ENCODE measurements around the gene NBAS.

NBAS gene

DNA sequence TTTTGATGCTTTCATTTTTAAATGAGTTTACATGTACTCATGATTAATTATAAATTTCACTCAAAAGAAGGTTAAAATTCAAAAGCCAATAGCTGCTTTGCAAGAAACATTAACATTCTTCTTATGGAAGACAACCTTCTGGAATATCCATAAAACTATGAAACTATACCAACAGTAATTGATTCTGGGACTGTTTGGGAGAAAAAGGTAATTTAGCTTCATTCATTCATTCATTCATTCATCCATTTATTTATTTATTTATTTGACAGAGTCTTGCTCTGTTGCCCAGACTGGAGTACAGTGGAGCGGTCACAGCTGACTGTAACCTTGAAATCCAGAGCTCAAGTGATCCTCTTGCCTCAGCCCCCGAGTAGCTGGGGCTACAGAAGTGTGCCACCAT, 110.3 kb downstream of the NBAS start:
- TF ChIP-seq ZNF830 (tag by site-specific recombination; IDR thresholded peaks at IDR 0.05; ENCODE audit: low read depth) (no peak), ZNF544 (tag by site-specific recombination; IDR thresholded peaks at IDR 0.05) (no peak), TCF7L2 (IDR thresholded peaks at IDR 0.05; ENCODE audit: borderline replicate concordance, low read depth, low read length) (no peak), ZFP3 (tag by site-specific recombination; IDR thresholded peaks at IDR 0.05; ENCODE audit: low read depth) (no peak), BCL11B (tag by site-specific recombination; IDR thresholded peaks at IDR 0.05; ENCODE audit: low read depth) (no peak), BCL11A (tag by site-specific recombination; IDR thresholded peaks at IDR 0.05; ENCODE audit: low read depth) (no peak), ZNF23 (tag by site-specific recombination; IDR thresholded peaks at IDR 0.05; ENCODE audit: borderline replicate concordance) (no peak), REPIN1 (tag by site-specific recombination; IDR thresholded peaks at IDR 0.05; ENCODE audit: low read depth) (no peak), ZNF677 (tag by site-specific recombination; IDR thresholded peaks at IDR 0.05) (no peak), ZNF600 (tag by site-specific recombination; IDR thresholded peaks at IDR 0.05) (no peak), ZNF146 (tag by site-specific recombination; IDR thresholded peaks at IDR 0.05) (no peak), ZNF26 (tag by site-specific recombination; IDR thresholded peaks at IDR 0.05) (no peak)
- TF ChIP-seq, protein P1, sequence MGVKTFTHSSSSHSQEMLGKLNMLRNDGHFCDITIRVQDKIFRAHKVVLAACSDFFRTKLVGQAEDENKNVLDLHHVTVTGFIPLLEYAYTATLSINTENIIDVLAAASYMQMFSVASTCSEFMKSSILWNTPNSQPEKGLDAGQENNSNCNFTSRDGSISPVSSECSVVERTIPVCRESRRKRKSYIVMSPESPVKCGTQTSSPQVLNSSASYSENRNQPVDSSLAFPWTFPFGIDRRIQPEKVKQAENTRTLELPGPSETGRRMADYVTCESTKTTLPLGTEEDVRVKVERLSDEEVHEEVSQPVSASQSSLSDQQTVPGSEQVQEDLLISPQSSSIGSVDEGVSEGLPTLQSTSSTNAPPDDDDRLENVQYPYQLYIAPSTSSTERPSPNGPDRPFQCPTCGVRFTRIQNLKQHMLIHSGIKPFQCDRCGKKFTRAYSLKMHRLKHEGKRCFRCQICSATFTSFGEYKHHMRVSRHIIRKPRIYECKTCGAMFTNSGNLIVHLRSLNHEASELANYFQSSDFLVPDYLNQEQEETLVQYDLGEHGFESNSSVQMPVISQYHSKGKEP (tag by site-specific recombination; IDR thresholded peaks at IDR 0.05): no peak
- H3K4me1 ChIP-seq (ENCODE audit: control insufficient read depth, insufficient read depth, low read length): peaks cover 5% of the 10 kb centered on the region; the same call in 1 of the 2 replicates
- H3K36me3 ChIP-seq (ENCODE audit: control insufficient read depth in 2 of 2, insufficient read depth in 1 of 2, low read length in 2 of 2): no peaks in the 10 kb centered on the region
- CTCF ChIA-PET: no interaction called here
- H3K9me3 ChIP-seq (ENCODE audit: control insufficient read depth, insufficient read depth, low read depth, low read length): no peaks in the 10 kb centered on the region
- POLR2A ChIA-PET: no interaction called here
- H3K4me3 ChIP-seq (ENCODE audit: low read depth, low read length): no peak overlapping the region
- no peak overlapping the region for H3K27ac ChIP-seq (ENCODE audit: extremely low read depth, low read depth, low read length)

DNA sequence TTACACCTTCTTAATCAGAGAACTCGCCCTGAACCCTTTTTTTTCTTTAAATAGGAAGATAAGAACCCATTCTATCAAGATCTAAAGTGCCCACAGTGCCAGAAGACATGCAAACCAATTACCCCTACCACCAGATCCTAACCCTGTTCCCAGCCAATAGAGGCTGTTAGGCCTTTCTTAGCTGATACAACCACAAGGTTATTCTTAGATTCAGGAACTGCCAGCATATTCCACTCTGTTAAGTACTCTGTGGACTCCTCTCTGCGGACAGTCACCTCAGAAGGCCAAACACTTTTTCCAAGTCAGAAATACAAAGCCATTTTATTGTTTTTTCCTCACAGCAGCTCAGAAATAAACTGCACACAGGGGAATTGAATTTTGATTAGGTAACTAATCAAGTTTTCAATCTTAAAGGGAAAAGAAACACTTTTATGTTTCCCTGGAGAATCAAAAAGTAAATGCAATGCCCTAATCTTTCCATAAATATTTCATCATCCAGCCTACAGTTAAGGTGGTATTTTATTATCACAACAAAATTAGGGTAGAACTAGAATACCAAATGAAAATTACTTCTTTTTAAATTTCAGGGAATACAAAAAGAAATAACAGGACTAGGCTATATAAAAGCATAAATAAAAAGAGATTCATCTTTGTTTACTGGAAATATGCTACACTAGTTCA, 111.4 kb downstream of the NBAS start:
- no peaks in the 10 kb centered on the region for H3K36me3 ChIP-seq (ENCODE audit: control insufficient read depth in 2 of 2, insufficient read depth in 1 of 2, low read length in 2 of 2)
- no peak overlapping the region for H3K27ac ChIP-seq (ENCODE audit: extremely low read depth, low read depth, low read length)
- no peak overlapping the region for H3K4me3 ChIP-seq (ENCODE audit: low read depth, low read length)
- H3K9me3 ChIP-seq (ENCODE audit: control insufficient read depth, insufficient read depth, low read depth, low read length): no peaks in the 10 kb centered on the region
- H3K4me1 ChIP-seq (ENCODE audit: control insufficient read depth, insufficient read depth, low read length): peaks cover 5% of the 10 kb centered on the region; the same call in 1 of the 2 replicates
- no peak for TF ChIP-seq PRDM1 (tag by site-specific recombination; IDR thresholded peaks at IDR 0.05)
- TF ChIP-seq ZBTB7A (tag by site-specific recombination; IDR thresholded peaks at IDR 0.05; ENCODE audit: low read depth): no peak
- TF ChIP-seq ZNF239 (tag by site-specific recombination; IDR thresholded peaks at IDR 0.05): no peak
- TF ChIP-seq ZNF843 (tag by site-specific recombination; IDR thresholded peaks at IDR 0.05): no peak
- peak; percentile 62 for TF ChIP-seq PRDM6 (tag by site-specific recombination; IDR thresholded peaks at IDR 0.05)
- no peak for TF ChIP-seq ZNF660 (tag by site-specific recombination; IDR thresholded peaks at IDR 0.05)
- TF ChIP-seq SP7 (tag by site-specific recombination; IDR thresholded peaks at IDR 0.05): no peak
- ChIA-PET CTCF (interaction anchor here (0.6 kb wide), 1 partner anchor 47 kb away, joined by 3 read pairs; no protein-coding TSS in a partner anchor), POLR2A (no interaction called here)
